ENCODE data around the gene ADGRL1.
"Not testable (repeated sequence)": the region's sequence is repeated elsewhere in the genome, so short reads cannot be mapped to it uniquely, and the experiment has no call there.

Gene ADGRL1

DNA sequence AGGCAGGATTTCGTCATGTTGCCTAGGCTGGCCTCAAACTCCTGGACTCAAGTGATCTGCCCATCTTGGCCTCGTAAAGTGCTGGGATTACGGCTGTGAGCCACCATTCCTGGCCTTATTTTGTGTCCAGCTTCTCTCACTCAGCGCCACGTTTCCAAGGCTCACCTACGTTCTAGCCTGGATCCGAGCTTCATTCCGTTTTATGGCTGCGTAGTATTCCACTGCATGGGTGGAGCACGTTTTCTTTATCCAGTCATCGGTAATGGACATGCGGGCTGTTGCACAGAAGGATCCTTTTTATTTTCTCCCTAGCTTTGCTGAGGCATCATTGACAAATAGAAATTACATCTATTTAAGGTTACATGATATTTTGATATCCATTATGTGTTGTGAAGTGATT, 16.6 kb downstream of the ADGRL1 start:
- DNase-seq (ENCODE audit: low read depth in 2 of 2), result no peak

DNA sequence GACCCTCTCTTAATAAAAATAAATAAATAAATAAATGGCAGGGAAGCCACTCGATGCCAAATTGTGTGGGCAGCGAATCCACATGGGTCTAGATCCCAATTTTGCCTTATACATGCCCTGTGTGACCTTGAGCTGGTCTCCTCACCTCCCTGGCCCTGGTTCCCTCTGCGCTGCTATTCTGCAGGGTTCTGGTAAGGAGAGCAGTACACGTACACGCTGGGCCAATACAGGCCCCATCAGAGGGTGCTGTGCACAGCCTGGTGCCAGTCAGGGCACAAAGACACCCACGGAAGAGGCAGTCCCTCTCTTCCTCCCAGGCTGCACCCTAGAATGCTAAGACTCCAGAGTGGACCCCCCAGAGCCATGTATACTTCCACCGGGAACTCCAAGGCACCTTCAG, 17.9 kb downstream of the ADGRL1 start:
- not testable (repeated sequence) for DNase-seq (ENCODE audit: low read depth in 2 of 2)

DNA sequence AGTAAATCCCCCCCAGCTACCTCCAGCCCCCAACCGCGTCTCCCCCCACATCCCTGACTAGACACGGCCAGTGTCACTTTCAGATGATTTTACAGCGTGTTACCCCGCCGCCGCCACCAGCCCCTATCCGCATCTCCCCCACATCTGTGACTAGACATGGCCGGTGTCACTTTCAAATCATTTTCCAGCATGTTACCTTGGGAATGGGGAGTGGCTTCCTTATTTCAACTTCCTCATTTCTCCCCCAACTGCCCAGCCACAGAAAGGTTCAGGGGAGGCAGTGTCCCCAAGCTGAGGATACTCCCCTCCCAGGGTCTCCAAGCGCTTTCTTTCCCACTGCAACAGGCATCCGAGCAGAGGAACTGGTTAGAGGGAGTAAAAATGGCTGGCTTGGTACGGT, 18.4 kb downstream of the ADGRL1 start:
- no peak for DNase-seq (ENCODE audit: low read depth in 2 of 2)

DNA sequence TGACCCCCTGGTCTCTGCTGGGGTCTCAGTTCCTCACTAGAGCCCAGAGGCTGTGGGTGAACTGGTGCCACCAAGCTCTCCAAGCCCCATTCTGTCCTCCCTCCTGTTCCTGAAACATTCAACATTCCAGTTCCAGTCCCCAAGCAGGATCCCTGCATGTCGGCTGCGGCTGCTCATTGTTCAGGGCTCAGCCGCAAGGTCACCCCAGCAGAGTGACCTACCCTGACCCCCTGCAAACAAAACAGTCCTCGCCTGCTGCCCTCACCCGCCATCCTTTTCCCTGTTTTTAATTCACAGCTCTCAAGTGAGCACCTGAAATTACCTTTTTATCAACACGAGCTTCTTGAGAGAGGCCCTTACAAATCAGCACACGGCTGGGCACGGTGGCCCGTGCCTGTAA, 19.3 kb downstream of the ADGRL1 start:
- not testable (repeated sequence) for DNase-seq (ENCODE audit: low read depth in 2 of 2)

DNA sequence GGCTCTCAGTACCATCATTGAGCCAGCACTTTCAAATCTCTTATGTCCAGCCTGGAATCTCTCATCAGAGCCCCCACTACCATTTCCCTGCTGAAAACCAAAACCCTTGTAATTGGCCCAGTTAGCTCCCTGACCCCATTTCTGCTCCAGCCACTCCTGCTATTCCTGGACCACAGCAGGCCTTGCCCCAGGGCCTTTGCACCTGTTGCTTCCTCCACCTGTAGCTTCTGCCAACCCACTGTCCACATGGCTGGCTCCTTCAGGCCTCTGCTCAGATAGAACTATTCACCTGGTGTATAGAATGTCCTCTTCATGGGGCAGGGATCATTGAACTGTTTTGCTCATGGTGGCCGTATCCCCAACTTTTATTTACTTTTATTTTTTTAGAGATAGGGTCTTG, 20.3 kb downstream of the ADGRL1 start:
- DNase-seq (ENCODE audit: low read depth in 2 of 2), result not testable (repeated sequence)

DNA sequence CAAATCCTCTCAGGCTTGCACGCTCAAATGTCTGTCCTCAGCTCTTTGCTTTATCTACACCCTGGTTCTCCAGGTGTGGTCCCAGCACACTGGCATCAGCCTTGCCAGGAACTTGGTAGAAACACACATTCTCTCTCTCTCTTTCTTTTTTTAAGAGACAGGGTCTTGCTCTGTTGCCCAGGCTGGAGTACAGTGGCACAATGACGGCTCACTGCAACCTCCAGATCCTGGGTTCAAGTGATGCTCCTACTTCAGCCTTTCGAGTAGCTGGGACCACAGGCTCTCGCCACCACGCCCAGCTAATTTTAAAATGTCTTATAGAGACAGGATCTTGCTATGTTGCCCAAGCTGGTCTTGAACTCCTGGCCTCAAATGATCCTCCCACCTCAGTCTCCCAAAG, 20.8 kb downstream of the ADGRL1 start:
- DNase-seq (ENCODE audit: low read depth in 2 of 2), result no peak

DNA sequence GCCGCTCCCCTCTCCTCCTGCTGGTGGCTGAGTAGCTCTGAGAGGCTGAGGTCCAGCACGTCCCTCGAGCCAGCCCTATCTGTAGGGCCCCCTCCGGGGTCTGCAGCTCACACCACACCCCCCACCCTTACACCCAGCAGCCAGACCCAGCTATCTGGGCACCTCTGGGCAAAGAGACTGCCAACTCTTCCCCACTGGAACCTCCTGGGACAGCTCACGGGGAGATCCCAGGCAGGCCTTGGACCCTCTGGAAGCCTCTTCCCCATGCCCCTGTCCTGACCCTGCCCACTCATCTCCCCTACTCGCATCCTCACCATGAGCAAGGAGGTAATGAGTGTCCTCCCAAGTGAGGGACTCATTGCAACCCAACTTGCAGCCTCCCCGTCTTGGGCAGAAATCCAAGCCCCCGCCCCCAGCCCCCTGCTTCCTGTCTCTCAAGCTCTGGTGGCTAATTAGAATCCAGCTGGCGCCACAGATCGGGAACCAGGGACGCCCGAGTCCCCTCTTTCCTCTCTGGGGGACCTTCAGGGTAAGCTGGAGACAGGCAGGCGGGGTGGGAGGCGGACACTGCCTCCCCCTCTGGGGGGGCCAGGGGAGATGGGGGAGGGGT, 22.1 kb downstream of the ADGRL1 start:
- DNase-seq (ENCODE audit: low read depth in 2 of 2), result no peak

DNA sequence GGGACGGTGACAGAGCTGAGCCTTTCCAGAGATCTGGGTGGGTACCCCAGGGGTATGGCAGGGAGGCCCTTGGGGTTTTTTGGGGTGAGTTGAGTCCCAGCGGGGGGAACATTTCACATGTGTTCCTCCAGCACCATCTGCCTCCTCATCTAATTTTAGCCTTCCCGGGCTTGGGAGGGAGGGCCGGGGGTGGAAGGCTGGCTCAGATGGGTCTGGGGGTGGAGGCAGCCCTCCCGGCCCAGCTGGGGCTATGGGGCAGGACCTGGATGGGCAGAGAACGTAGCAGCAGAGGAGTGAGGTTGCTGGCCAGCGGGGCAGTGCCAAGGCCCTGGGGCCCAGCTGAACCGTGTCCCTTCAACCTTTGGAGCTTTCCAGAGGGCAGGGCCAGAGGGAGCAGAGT, 23.5 kb downstream of the ADGRL1 start:
- no peak for DNase-seq (ENCODE audit: low read depth in 2 of 2)

DNA sequence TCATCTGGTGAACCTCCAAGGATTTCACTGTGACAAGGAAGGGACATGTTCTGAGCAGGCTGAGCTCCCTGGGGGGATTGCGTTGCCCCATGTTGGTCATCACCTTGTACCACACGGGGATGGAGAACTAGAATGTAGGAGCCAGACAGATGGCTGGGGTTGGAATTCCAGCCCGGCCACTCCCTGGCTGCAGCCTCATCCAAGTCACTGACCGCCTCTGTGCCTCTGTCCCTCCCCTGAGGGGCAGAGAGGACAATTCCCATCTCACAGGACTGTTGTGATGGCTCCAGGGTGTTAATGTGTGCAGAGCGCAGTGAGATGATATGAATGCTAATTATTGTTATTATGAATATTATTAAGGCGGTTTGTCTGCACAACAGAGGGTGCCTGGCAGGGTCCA, 24.1 kb downstream of the ADGRL1 start:
- DNase-seq (ENCODE audit: low read depth in 2 of 2), result no peak

DNA sequence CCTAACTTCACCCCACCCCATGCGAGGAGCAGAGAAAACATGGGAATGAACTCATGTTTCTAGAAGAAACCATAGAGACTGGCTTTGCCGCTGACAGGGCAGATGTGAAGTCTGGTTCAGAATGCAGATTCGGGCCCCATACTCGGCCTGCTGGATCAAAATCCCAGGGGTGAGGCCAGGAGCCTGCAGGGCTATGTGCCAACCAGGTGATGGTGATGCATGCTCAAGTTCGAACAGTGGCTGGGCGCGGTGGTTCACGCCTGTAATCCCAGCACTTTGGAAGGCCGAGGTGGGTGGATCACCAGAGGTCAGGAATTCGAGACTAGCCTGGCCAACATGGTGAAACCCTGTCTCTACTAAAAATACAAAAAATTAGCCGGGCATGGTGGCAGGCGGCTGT, 24.8 kb downstream of the ADGRL1 start:
- not testable (repeated sequence) for DNase-seq (ENCODE audit: low read depth in 2 of 2)

DNA sequence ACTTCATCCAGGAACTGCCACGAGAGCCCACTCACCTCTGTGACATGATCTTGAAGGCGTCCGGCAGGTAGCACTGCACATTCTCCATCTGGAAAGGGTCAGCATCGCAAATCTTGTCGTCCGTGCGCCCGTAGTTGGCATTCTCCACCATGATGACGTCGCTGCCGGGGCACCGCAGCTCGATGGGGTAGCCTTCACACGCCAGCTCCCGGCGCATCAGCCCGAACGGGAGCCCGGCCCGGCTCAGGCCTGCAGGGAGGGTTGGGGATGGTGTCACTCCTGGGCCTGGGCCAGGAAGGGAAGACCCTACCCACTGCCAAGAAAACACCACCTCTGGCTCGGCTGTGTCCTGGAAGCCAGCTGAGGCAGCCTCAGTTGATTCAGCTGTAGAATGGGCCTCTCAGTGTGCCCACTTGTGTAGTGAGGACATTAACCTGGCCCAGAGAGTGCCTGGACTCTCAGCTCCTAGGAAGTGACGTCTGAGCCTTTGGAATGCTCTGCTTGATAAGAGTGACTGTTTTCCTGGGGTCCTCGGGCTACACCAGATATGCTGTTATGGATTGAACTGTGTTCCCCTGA, 28.4 kb downstream of the ADGRL1 start:
- DNase-seq (ENCODE audit: low read depth in 2 of 2), result no peak

DNA sequence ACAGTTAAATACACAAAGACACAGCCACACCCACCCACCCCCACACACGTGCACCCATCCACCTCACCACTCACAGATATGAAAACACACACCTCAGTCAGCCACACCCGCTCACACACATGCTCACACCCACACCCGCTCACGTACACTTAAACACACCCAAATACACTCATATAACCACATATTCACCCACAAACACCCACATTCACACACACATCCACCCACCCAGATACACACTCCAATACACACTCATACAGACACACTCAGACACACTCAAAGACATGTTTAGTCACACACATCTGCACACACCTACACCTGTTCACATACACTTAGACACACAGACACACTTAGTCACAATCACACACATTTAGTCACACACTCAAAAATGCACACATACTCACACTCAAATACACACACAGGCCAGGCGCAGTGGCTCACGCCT, 30.6 kb downstream of the ADGRL1 start:
- no peak for DNase-seq (ENCODE audit: low read depth in 2 of 2)

DNA sequence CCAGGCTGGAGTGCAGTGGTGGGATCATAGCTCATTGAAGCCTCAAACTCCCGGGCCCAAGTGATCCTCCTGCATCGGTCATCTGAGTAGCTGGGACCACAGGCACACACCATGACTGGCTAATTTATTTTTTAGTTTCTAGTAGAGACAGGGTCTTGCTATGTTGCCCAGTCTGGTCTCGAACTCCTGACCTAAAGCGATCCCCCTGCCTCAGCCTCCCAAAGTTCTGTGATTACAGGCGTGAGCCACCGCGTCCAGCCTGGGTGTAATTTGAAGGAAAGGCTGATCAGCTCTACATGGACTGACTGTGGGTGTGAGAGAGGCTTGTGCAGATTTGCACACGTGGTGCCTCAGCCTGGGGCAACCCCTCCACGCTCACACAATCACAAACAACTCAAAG, 31.1 kb downstream of the ADGRL1 start:
- DNase-seq (ENCODE audit: low read depth in 2 of 2), result no peak

DNA sequence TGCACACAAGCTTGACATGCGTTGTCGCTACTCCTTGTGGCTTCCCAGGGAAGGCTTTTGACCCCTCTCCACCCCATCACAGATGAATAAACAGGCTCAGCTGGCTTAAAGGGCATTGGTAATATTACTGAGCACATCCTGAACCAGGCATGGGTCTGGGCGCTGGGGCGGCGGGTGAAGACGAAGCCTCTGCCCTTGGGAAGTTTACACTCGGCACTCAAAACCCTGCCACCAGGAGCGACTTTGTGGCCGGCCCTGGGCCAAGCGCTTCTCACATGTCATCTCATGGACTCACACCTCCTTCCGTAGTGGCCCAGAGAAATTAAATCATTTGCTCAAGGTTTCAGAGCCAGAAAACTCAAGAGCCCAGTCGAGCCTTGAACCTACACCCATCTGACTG, 37.0 kb downstream of the ADGRL1 start:
- no peak for DNase-seq (ENCODE audit: low read depth in 2 of 2)

DNA sequence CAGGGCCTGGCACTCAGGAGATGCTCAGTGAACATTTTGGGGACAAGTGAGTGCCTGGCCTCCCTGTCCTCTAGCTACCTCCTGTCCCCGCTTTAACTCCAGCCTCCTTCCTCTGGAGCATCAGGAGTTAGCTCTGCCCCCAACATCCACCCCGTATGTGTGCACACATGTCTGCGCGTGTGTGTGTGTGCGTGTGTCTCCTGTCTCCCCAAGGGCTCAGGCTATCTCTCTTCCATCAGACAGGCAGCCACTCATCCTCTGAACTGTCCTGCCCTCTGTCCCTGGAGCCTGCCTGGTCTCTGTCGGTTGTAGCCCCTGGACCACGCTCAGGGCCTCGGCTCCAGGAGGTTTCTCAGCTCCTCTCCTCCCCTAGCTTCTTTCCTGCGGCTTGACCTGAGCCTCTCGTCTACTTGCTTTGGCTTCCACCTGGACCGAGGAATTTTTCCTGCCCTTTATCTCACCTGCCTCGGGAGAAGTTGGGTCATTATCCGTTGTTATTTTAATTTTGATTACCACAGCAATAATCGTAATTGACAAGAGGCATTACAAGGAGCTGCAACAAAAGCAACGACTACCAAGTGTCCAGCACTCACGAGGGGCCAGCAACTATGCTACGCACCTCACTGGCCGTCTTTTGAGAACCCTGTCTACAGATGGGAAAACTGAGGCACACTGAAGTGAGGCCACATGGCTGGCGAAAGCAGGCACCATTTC, 37.6 kb downstream of the ADGRL1 start:
- no peak for DNase-seq (ENCODE audit: low read depth in 2 of 2)

DNA sequence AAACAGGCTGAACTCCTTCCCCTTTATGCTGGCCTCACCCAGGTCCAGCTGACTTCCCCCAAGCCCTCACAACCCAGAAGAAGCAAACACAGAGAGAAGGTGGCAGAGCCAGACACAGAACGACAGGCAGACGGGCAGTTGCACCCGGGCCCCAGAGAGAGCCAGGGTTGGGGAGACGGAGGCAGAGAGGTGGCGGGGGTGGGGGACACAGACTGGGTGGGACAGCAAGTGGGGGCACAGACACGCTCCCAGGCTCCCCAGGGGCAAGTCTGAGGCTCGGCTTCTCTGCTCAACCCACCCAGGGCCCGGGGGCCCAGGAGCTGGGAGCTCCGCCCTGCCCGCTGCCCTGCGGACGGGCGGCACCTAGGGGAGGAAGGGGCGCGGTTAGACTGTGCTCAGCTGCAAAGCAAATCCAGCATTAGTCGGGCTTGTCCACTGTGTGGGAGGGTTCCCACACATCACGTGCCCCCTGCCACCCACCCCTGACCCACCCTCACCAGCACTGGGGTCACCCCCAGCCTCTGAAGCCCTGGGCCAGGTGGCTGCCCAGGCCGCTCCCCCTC, 38.3 kb downstream of the ADGRL1 start:
- DNase-seq (ENCODE audit: low read depth in 2 of 2), result no peak

DNA sequence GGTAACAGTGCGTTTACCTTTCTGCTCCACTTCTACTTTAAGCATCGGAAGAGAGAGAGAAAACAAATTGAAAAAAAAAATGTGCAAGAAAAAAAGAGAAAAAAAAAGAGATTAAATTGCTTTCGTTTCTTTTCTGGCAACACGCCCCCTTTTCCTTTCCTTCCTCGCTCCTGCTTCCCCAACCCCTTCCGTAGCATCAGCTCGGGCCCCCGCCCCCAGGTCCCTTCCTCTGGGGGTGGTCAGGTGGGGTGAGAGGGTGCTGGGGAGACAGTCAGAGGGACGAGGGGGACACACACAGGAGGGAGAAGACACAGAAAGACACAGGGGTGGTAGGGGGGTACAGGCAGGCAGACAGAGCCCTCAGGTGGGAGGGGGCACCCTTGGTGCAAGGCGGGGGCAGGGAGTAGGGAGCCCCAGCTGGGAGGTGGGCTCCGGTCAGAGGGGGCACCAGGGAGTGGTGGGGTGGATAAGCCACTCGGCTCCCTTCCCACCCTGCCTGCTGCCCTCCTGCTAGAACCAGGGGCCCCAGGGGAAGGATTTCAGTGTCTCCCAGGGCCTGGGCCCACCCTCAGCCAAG, 38.9 kb downstream of the ADGRL1 start:
- no peak for DNase-seq (ENCODE audit: low read depth in 2 of 2)

DNA sequence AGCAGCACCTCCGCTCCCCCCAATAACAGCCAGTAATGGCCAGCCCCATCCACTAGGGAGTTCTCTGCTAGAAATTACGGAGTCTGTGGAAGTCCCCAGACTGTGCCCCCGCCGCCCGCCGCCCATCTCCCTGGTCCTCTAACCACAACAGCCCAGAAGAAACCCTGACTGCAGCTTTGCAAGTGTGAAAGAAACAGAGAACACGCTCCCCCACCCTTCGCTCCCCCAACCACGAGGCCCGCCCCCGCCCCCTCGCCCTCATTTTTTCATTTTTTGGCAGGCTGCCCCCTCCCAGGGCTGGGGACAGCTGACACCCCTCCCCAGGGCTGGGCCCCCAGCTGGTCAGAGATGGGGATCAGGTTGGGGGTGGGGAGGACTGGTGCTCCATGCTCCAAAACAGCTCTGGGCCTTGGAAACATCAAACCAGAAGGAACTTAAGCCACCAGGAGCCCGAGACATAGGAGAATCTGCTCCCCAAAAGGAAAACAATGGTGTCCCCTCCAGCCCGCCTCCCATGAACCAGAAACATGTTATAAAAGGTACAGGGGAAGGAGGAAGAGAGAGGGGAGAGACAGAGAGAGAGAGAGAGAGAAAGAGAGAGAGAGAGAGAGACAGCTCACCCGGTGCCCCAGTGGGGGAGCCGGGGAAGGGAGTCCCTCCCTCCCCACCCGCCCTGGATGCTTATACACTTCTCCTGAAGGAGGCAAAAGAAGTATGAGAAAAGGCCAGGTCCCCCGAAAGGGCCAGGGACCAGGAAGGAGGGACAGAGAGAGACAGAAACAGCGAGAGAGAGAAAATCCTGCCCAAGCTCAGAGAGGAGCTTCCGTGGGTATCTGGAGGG, 39.8 kb downstream of the ADGRL1 start:
- no peak for DNase-seq (ENCODE audit: low read depth in 2 of 2)

DNA sequence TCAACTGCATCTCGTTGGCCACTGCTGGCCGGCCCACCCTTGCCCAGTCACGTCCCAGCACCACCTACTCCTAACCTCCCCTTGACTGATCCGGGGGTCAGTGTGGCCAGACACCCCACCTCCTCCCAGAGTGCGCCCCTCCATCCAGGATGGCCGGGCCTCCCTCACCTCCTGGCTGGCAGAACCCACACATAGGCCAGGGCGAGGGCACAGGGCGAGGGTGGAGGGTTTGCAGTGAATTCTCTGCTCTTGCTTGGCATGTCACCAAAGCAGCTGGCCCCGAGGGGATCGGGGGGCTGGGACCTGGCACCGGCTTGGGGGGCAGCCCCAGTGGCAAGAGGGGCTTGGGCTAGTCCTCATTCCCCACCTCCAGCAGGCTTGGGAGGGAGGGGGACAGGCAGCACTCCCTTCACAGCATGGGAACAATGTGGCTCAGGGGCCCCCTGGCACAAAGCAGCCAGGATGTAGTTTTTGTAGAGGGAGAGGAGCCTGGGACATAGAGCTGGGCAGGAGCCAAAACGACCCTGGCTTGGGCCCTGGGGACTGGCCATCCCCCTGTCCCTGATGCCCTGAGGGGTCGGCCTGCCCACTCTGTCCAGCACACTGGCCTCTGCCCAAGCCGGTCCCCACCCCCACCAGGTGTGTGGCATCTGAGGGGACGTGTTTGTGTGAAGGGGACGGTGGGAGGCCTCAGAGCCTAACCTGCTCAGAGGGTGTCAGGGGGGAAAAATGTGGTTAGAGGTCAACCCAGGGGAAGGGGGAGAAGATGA, 41.1 kb downstream of the ADGRL1 start:
- no peak for DNase-seq (ENCODE audit: low read depth in 2 of 2)

DNA sequence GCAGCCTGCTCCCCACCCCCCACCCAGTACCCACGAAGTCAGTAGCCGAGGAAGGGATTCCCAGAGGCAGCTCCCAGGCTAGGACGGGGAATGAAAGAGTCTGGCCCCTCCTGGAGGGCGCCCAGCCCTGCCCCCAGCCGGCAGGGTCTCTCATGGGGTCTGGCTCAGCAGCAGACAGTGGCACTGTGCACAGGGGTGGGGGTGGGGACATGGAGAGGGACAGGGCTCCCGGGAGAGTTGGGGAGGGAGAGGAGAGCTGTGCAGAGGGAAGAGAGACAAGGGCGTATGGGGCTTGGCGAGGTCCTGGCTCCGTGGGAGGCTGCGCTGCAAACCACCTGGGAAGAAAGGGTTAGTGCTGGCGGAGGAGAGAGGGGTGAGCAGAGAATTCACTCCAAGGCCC, 41.9 kb downstream of the ADGRL1 start:
- no peak for DNase-seq (ENCODE audit: low read depth in 2 of 2)

DNA sequence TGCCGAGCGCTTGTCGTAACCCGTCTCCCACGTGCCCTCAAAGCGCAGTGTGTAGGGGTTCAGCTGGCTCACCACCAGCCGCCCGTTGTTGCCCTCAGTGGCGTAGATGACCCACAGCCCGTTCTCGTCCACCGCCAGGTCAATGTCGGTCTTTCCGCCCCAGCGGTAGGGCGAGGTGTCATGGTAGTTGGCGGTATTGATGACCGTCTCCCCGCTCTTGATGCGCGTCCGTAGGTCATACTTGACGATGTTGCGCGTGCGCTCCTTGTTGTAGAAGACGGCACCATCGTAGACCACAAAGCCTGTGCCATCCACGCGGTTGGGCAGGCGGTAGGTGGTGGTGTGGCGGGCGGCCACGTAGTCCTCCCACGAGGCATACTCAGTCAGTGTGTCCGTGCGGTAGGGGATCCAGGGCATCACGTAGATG, 43.1 kb downstream of the ADGRL1 start:
- DNase-seq (ENCODE audit: low read depth in 2 of 2), result no peak
